ENCODE data around the gene ASF1A. TPM values are rescaled to one million over a fixed set of nuclear protein-coding genes. Genes with fewer than 3 reads are reported as not detected.
A peak's percentile ranks its signal among the peaks of the same experiment; 100 is the strongest.

Gene ASF1A
- total and polyA plus RNA-seq, 5 donors = 20.1 to 26.1 (median 22.5) TPM

GRCh38 chr6:118881440-118882313, 12.3 kb upstream of the ASF1A start:
- H3K4me1 ChIP-seq (ENCODE audit: control insufficient read depth, insufficient read depth, low read length) = peaks cover 4% of the 10 kb centered on the region
- no peak for DNase-seq
- H3K4me3 ChIP-seq (ENCODE audit: low read length) = no peak overlapping the region
- H3K27me3 ChIP-seq (ENCODE audit: control insufficient read depth, insufficient read depth) = no peaks in the 10 kb centered on the region
- 76% methylated on average over 9 of the region's 9 CpGs for WGBS
- intact Hi-C loops (cut with DNase I) = no loop called here
- no peaks in the 10 kb centered on the region for H3K9me3 ChIP-seq (ENCODE audit: control insufficient read depth, low read length)
- H3K27ac ChIP-seq (ENCODE audit: low read length) = no peak overlapping the region
- ATAC-seq = no peak

GRCh38 chr6:118882314-118882905, 11.5 kb upstream of the ASF1A start:
- Histone ChIP-seq H3K27me3 (ENCODE audit: control insufficient read depth, insufficient read depth) (no peaks in the 10 kb centered on the region), H3K9me3 (ENCODE audit: control insufficient read depth, low read length) (no peaks in the 10 kb centered on the region), H3K4me1 (ENCODE audit: control insufficient read depth, insufficient read depth, low read length) (peaks cover 4% of the 10 kb centered on the region), H3K4me3 (ENCODE audit: low read length) (no peak overlapping the region), H3K27ac (ENCODE audit: low read length) (no peak overlapping the region)
- intact Hi-C loops (cut with DNase I) = no loop called here
- 87% methylated on average over 4 of the region's 4 CpGs for WGBS
- ATAC-seq = no peak
- DNase-seq = no peak

DNA sequence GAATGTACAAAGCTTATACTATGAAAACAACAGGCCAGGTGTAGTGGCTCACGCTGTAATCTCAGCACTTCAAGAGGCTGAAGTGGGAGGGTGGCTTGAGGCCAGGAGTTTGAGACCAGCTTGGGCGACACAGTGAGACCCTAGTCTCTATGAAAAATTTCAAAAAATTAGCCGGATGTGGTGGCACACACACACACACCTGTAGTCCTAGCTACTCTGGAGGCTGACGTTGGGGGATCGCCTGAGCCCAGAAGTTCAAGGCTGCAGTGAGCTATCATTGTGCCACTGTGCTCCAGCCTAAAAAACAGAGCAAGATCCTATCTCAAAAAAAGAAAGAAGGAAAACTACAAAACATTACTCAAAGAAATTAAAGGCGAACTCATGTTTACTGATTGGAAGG, 7.3 kb upstream of the ASF1A start:
- Histone ChIP-seq H3K27ac (ENCODE audit: low read length) (no peak overlapping the region), H3K4me3 (ENCODE audit: low read length) (no peak overlapping the region), H3K9me3 (ENCODE audit: control insufficient read depth, low read length) (no peaks in the 10 kb centered on the region), H3K27me3 (ENCODE audit: control insufficient read depth, insufficient read depth) (no peaks in the 10 kb centered on the region), H3K4me1 (ENCODE audit: control insufficient read depth, insufficient read depth, low read length) (peaks cover 4% of the 10 kb centered on the region)
- 84% methylated on average over 6 of the region's 6 CpGs for WGBS
- no peak for ATAC-seq
- intact Hi-C loops (cut with DNase I) = no loop called here
- no peak for DNase-seq

DNA sequence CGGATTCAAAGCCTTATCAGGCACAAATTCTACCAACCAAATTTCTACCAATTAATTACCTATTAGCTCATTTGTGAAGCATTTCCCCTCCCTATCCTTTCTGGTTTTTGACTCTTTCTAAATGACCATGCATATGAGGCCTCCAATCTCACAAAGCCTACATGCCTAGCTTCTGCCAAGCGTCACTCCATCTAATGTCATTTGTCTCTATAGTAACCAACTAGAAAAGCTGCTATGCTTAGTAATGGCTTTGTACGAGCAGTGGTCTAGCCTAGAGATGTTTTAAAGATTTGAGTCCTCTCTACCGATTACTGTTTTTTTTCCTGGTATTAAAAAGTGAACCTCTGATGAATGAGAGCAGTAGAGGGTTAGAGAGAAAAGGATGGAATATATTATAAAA, 4.8 kb upstream of the ASF1A start:
- intact Hi-C loops (cut with DNase I) = no loop called here
- no peak overlapping the region for H3K4me3 ChIP-seq (ENCODE audit: low read length)
- no peaks in the 10 kb centered on the region for H3K27me3 ChIP-seq (ENCODE audit: control insufficient read depth, insufficient read depth)
- DNase-seq = no peak
- no peak overlapping the region for H3K27ac ChIP-seq (ENCODE audit: low read length)
- H3K4me1 ChIP-seq (ENCODE audit: control insufficient read depth, insufficient read depth, low read length) = no peaks in the 10 kb centered on the region
- 83% methylated on average over 4 of the region's 4 CpGs for WGBS
- ATAC-seq = no peak
- H3K9me3 ChIP-seq (ENCODE audit: control insufficient read depth, low read length) = no peaks in the 10 kb centered on the region

- DNase-seq (no peak), ATAC-seq (no peak)
- Histone ChIP-seq H3K9me3 (ENCODE audit: control insufficient read depth, low read length) (no peaks in the 10 kb centered on the region), H3K27ac (ENCODE audit: low read length) (no peak overlapping the region), H3K4me3 (ENCODE audit: low read length) (no peak overlapping the region), H3K4me1 (ENCODE audit: control insufficient read depth, insufficient read depth, low read length) (no peaks in the 10 kb centered on the region), H3K27me3 (ENCODE audit: control insufficient read depth, insufficient read depth) (no peaks in the 10 kb centered on the region)
- 85% methylated on average over 5 of the region's 5 CpGs for WGBS
- intact Hi-C loops (cut with DNase I) = no loop called here
Measured at GRCh38 chr6:118890997-118891790, 2.8 kb upstream of the ASF1A start.

GRCh38 chr6:118892355-118892991, 1.5 kb upstream of the ASF1A start:
- WGBS = 38% methylated on average over 6 of the region's 6 CpGs
- ATAC-seq (no peak), DNase-seq (no peak)
- Histone ChIP-seq H3K4me1 (ENCODE audit: control insufficient read depth, insufficient read depth, low read length) (no peaks in the 10 kb centered on the region), H3K4me3 (ENCODE audit: low read length) (peak overlapping the region; percentile 93), H3K27me3 (ENCODE audit: control insufficient read depth, insufficient read depth) (no peaks in the 10 kb centered on the region), H3K9me3 (ENCODE audit: control insufficient read depth, low read length) (no peaks in the 10 kb centered on the region), H3K27ac (ENCODE audit: low read length) (no peak overlapping the region)
- intact Hi-C loops (cut with DNase I) = no loop called here

DNA sequence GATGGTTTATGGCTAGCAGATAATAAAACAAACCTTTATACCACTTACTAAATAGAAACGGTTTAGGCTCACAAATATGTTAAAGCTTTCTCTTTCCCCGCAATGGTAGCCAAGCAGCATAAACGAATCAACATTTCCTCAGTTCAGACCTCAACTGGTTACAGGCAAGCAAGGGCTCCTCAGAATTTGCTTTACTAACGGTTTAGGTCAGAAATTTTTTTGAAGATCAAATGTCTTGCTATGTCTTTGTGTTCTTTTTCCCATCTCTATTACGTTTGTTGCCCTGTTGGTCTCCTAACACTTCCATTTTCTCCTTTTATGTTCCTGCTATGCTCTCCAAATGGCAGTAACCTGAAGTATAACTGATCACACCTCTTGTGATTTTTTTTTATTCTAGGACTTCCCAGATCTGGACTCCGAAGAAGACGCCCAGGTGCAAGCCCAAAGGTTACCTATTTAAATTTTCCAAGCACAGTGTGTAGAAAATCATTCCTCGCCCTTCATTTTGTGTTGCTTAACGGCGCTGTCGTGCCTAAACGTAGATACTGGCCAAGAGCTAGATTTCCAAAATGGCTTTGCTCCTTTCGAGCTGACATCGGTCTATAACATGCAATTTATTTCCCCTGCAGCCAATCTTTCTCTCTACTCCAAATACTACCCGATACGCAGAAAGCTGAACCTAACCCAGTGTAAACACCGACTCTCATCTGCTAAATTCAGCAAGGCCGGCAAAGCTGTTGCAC, 717 bp upstream of the ASF1A start:
- peak overlapping the region; percentile 93 for H3K4me3 ChIP-seq (ENCODE audit: low read length)
- intact Hi-C loops (cut with DNase I) = no loop called here
- DNase-seq (peak; percentile 24 to 51 (median 36)), ATAC-seq (peak; percentile 0 to 12)
- H3K27ac ChIP-seq (ENCODE audit: low read length) = peak overlapping the region; percentile 91
- WGBS = under 1% methylated on average over 18 of the region's 18 CpGs
- no peaks in the 10 kb centered on the region for H3K27me3 ChIP-seq (ENCODE audit: control insufficient read depth, insufficient read depth)
- no peaks in the 10 kb centered on the region for H3K9me3 ChIP-seq (ENCODE audit: control insufficient read depth, low read length)
- no peaks in the 10 kb centered on the region for H3K4me1 ChIP-seq (ENCODE audit: control insufficient read depth, insufficient read depth, low read length)

DNA sequence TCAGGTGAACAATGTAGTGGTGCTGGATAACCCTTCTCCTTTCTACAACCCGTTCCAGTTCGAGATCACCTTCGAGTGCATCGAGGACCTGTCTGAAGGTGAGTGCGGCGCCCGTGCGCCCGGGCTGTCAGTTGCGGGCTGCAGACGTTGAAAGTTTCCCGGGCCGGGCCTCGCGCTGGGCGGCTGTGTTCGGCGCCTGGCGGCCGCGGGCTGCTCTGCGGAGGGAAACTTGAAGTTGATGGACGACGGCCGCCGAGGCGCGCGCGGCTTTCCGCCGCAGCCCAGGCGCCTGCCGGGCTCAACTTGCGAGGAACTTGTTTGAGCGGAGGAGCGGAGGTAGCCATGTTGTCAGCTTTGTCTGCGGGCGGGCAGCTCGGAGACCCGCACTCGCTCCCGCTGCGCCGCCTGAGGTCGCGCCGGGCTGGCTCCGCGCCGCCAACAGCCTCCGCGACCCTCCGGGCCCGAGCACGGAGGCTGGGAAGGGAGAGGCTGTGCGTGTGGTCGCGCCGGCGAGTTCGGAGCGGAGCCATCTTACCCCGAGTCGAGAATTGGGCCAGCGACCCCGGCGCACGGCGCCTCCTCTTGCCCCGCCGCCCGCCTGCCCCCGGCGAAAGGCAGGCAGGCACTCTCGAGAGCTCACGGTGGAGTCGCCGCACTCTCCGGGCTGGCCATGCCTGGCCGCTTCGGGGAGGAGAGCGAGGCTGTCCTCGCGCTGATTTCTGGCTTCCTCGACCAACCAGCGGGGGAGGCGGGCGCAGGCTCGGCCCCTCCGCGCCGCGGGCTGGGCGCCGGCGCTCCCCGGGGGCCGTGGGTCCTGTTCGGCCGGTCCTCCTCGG, 691 bp downstream of the ASF1A start:
- Histone ChIP-seq H3K27me3 (ENCODE audit: control insufficient read depth, insufficient read depth) (no peaks in the 10 kb centered on the region), H3K4me1 (ENCODE audit: control insufficient read depth, insufficient read depth, low read length) (no peaks in the 10 kb centered on the region), H3K9me3 (ENCODE audit: control insufficient read depth, low read length) (no peaks in the 10 kb centered on the region), H3K27ac (ENCODE audit: low read length) (peak overlapping the region; percentile 87), H3K4me3 (ENCODE audit: low read length) (peak overlapping the region; percentile 92)
- DNase-seq (peak; percentile 74 to 89 (median 87)), ATAC-seq (peak; percentile 83 to 88)
- WGBS = under 1% methylated on average over 102 of the region's 102 CpGs
- intact Hi-C loops (cut with DNase I) = no loop called here

- H3K27ac ChIP-seq (ENCODE audit: low read length) = peak overlapping the region; percentile 87
- H3K27me3 ChIP-seq (ENCODE audit: control insufficient read depth, insufficient read depth) = no peaks in the 10 kb centered on the region
- H3K9me3 ChIP-seq (ENCODE audit: control insufficient read depth, low read length) = no peaks in the 10 kb centered on the region
- intact Hi-C loops (cut with DNase I) = no loop called here
- DNase-seq (no peak), ATAC-seq (no peak)
- peak overlapping the region; percentile 92 for H3K4me3 ChIP-seq (ENCODE audit: low read length)
- H3K4me1 ChIP-seq (ENCODE audit: control insufficient read depth, insufficient read depth, low read length) = no peaks in the 10 kb centered on the region
- 0% methylated on average over 11 of the region's 11 CpGs for WGBS
Measured at GRCh38 chr6:118895261-118895560, 1.3 kb downstream of the ASF1A start.

DNA sequence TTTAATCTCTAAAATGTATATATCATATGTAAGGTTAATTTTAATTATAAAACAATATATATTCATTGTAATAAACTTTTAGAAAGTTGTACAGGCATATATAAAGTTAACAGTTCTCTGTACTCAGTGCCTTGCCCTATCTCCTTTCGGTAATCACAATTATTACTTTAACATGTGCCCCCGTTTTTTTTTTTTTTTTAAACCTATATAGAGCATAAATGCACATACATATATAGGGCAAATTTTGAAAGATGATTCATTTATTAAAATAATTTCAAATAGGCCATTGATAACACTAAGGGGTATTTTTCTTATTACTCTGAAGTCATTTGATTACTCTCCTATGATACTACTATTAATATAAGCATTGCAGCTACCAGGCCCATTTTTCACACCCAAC, 1.9 kb downstream of the ASF1A start:
- intact Hi-C loops (cut with DNase I) = no loop called here
- 47% methylated on average over 2 of the region's 2 CpGs for WGBS
- Histone ChIP-seq H3K4me3 (ENCODE audit: low read length) (no peak overlapping the region), H3K4me1 (ENCODE audit: control insufficient read depth, insufficient read depth, low read length) (no peaks in the 10 kb centered on the region), H3K9me3 (ENCODE audit: control insufficient read depth, low read length) (no peaks in the 10 kb centered on the region), H3K27ac (ENCODE audit: low read length) (no peak overlapping the region), H3K27me3 (ENCODE audit: control insufficient read depth, insufficient read depth) (no peaks in the 10 kb centered on the region)
- ATAC-seq (no peak), DNase-seq (no peak)
